CD4-positive, CD25-positive, alpha-beta regulatory T cell (primary cell): ENCODE measurements around the gene HAS3. TPM values are rescaled to one million over a fixed set of nuclear protein-coding genes. Genes with fewer than 3 reads are reported as not detected.

Source experiments
- ATAC-seq, 2 donors: fragments of 150-1000 bp; cut with Tn5 transposase; one replicate each; pipeline ENCODE4 v1.10.0; 2021; ENCODE audit warnings: low read depth in 2 of 2, moderate number of reproducible peaks in 2 of 2, moderate library complexity in 1 of 2
- DNase-seq, 3 donors: peaks; one replicate each; pipeline versions ENCODE4 v3.0.0 to v3.0.0-alpha.2; 2012 to 2022; ENCODE audit warnings: mixed read lengths in 1 of 3
- H3K27ac ChIP-seq: one replicate; pipeline ENCODE4 v1.7.0; 2013; ENCODE audit warnings: mild to moderate bottlenecking, low read length; ENCODE audit not compliant: insufficient read depth, poor library complexity, severe bottlenecking
- H3K27me3 ChIP-seq: one replicate; pipeline ENCODE4 v1.7.0; 2013; ENCODE audit warnings: low read length; ENCODE audit not compliant: control insufficient read depth, insufficient read depth
- H3K36me3 ChIP-seq: one replicate; pipeline ENCODE4 v1.7.0; 2013; ENCODE audit warnings: mild to moderate bottlenecking, low read length, moderate library complexity; ENCODE audit not compliant: control insufficient read depth, insufficient read depth
- H3K4me1 ChIP-seq: 2 replicates; pipeline ENCODE4 v1.7.0; 2013; ENCODE audit warnings: mild to moderate bottlenecking, low read length; ENCODE audit not compliant: insufficient read depth, control insufficient read depth, poor library complexity, severe bottlenecking
- H3K4me3 ChIP-seq: one replicate; pipeline ENCODE4 v1.7.0; 2013; ENCODE audit warnings: low read depth, mild to moderate bottlenecking, low read length, moderate library complexity
- H3K9me3 ChIP-seq, 2 experiments: 1 replicate in 1 of 2; 2 replicates in 1 of 2; pipeline ENCODE4 v1.7.0; 2013; ENCODE audit warnings: low read length in 2 of 2, mild to moderate bottlenecking in 1 of 2, moderate library complexity in 1 of 2; ENCODE audit not compliant: control insufficient read depth in 2 of 2
- H3K27ac Mint-ChIP-seq, 3 donors: one replicate each; pipeline ENCODE4 v1.8.0; 2020 to 2022; ENCODE audit warnings: mild to moderate bottlenecking in 3 of 3, mixed read lengths in 3 of 3, moderate library complexity in 2 of 3
- H3K27me3 Mint-ChIP-seq: one replicate; pipeline ENCODE4 v1.8.0; 2022; ENCODE audit warnings: mild to moderate bottlenecking, mixed read lengths
- H3K36me3 Mint-ChIP-seq: one replicate; pipeline ENCODE4 v1.8.0; 2020; ENCODE audit warnings: mixed read lengths
- H3K4me1 Mint-ChIP-seq, 4 donors: one replicate each; pipeline ENCODE4 v1.8.0; 2020 to 2022; ENCODE audit warnings: mixed read lengths in 4 of 4, mild to moderate bottlenecking in 1 of 4
- H3K4me3 Mint-ChIP-seq, 4 donors: one replicate each; pipeline ENCODE4 v1.8.0; 2020 to 2022; ENCODE audit warnings: mild to moderate bottlenecking in 4 of 4, mixed read lengths in 4 of 4, moderate library complexity in 3 of 4
- H3K9me3 Mint-ChIP-seq, 7 donors: one replicate each; pipeline ENCODE4 v1.8.0; 2020 to 2022; ENCODE audit warnings: mixed read lengths in 7 of 7, mild to moderate bottlenecking in 3 of 7, moderate library complexity in 2 of 7
- polyA plus RNA-seq, 4 donors: library from polyadenylated mRNA; unstranded; fragments of 300-500 nt; fragmentation: Illumina TruSeq; gene quantifications; one replicate each; pipeline ENCODE4 v1.2.3, GENCODE V29; 2021
- total RNA-seq: library from RNA; stranded (reverse); gene quantifications from one replicate; pipeline ENCODE4 v1.2.3, GENCODE V29; 2022

HAS3 gene
- total and polyA plus RNA-seq, 5 donors from 2014 or later: 0.07 to 3.0 (median 0.23) TPM; not detected in 1

GRCh38 chr16:69114976-69115355, 9.5 kb downstream of the HAS3 start:
- H3K4me1 ChIP-seq: no peaks in the 10 kb centered on the region
- DNase-seq (no peak), ATAC-seq (no peak)
- no peaks in the 10 kb centered on the region for H3K27me3 ChIP-seq
- H3K27ac ChIP-seq: no peak overlapping the region
- H3K9me3 Mint-ChIP-seq: no peaks in the 10 kb centered on the region
- no peak overlapping the region for H3K27ac Mint-ChIP-seq
- H3K4me3 Mint-ChIP-seq: no peak overlapping the region
- H3K36me3 ChIP-seq: peaks cover 51% of the 10 kb centered on the region
- peaks cover 31% of the 10 kb centered on the region for H3K36me3 Mint-ChIP-seq
- peaks cover 6% of the 10 kb centered on the region for H3K27me3 Mint-ChIP-seq
- H3K9me3 ChIP-seq: no peaks in the 10 kb centered on the region
- H3K4me1 Mint-ChIP-seq: peaks cover 0 to 14% (median 2%) of the 10 kb centered on the region in 4 donors
- H3K4me3 ChIP-seq: no peak overlapping the region

GRCh38 chr16:69115361-69115760, 9.9 kb downstream of the HAS3 start:
- Histone ChIP-seq H3K4me1 (no peaks in the 10 kb centered on the region), H3K9me3 (no peaks in the 10 kb centered on the region), H3K27ac (no peak overlapping the region), H3K27me3 (no peaks in the 10 kb centered on the region), H3K36me3 (peaks cover 55% of the 10 kb centered on the region), H3K4me3 (no peak overlapping the region)
- DNase-seq (no peak), ATAC-seq (no peak)
- Mint-ChIP-seq H3K4me3 (no peak overlapping the region), H3K9me3 (no peaks in the 10 kb centered on the region), H3K27me3 (peaks cover 6% of the 10 kb centered on the region), H3K4me1 (peaks cover 0 to 15% (median 2%) of the 10 kb centered on the region in 4 donors), H3K36me3 (peaks cover 30% of the 10 kb centered on the region), H3K27ac (peak overlapping the region in 1 of 3 donors; percentile 32)

GRCh38 chr16:69115837-69116236, 10.4 kb downstream of the HAS3 start:
- Mint-ChIP-seq H3K4me1 (peaks cover 0 to 15% (median under 1%) of the 10 kb centered on the region in 4 donors), H3K9me3 (no peaks in the 10 kb centered on the region), H3K27ac (no peak overlapping the region), H3K4me3 (no peak overlapping the region), H3K27me3 (peaks cover 6% of the 10 kb centered on the region), H3K36me3 (peaks cover 30% of the 10 kb centered on the region)
- H3K4me1 ChIP-seq: no peaks in the 10 kb centered on the region
- no peaks in the 10 kb centered on the region for H3K9me3 ChIP-seq
- H3K27me3 ChIP-seq: no peaks in the 10 kb centered on the region
- peaks cover 60% of the 10 kb centered on the region for H3K36me3 ChIP-seq
- no peak overlapping the region for H3K27ac ChIP-seq
- H3K4me3 ChIP-seq: no peak overlapping the region
- DNase-seq: no peak
- no peak for ATAC-seq

DNA sequence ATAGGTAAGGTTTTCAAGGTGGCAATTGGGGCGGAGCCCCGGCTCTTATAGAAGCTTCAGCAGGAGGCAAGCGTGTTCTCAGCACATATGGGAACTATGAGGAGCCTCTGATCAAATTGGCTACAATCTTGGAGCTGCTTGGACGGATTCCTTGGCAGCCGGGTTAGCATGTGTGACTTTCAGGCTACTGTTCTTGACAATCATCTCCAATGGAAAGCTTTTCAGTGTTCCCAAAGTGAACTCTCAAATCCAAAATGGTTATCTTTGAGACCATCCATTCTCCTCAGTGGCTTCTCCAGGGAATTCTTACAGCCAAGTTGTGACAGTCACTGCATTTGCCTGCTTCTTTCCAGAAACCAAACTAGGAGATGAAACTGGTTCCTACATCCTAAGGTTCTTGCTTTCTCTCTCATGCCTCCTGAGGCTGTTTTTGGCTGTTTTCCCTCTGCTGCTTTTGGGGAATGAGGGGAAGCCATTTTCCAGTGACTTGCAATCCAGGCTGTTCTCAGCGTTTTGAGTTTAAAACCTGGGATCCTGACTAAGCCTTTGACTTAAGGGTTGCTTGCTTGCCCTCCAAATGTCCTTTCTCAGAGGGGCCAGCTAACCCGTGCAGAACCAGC, 10.9 kb downstream of the HAS3 start:
- DNase-seq (no peak), ATAC-seq (no peak)
- H3K27ac Mint-ChIP-seq: peak overlapping the region in 1 of 3 donors; percentile 66
- no peak overlapping the region for H3K4me3 ChIP-seq
- no peak overlapping the region for H3K27ac ChIP-seq
- H3K4me1 ChIP-seq: no peaks in the 10 kb centered on the region
- peaks cover 6% of the 10 kb centered on the region for H3K27me3 Mint-ChIP-seq
- no peaks in the 10 kb centered on the region for H3K27me3 ChIP-seq
- peaks cover 35% of the 10 kb centered on the region for H3K36me3 Mint-ChIP-seq
- peaks cover 64% of the 10 kb centered on the region for H3K36me3 ChIP-seq
- H3K9me3 Mint-ChIP-seq: no peaks in the 10 kb centered on the region
- no peak overlapping the region for H3K4me3 Mint-ChIP-seq
- peaks cover 0 to 18% (median 3%) of the 10 kb centered on the region in 4 donors for H3K4me1 Mint-ChIP-seq
- no peaks in the 10 kb centered on the region for H3K9me3 ChIP-seq

DNA sequence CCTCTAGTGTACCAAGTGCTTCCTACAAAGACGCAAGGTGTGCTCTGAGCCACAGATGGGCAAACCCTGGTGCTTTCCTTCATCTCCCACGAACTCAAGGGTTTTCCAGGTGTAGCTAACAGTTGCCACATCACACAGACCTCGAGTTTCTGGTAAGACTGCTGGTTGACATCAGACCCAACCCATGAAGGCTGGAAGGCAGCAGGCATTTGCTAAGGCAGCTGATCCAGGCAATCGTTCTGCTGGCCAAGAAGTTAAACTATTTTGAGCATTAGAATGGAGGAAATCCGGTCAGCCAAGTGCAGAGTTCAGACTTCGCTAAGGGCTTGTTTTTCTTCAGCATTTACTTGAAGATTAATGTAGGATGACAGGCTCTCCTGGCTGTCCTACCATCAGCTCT, 11.5 kb downstream of the HAS3 start:
- Histone ChIP-seq H3K9me3 (no peaks in the 10 kb centered on the region), H3K4me1 (no peaks in the 10 kb centered on the region), H3K36me3 (peaks cover 64% of the 10 kb centered on the region), H3K27me3 (no peaks in the 10 kb centered on the region), H3K4me3 (no peak overlapping the region), H3K27ac (no peak overlapping the region)
- Mint-ChIP-seq H3K4me3 (no peak overlapping the region), H3K36me3 (peaks cover 33% of the 10 kb centered on the region), H3K4me1 (peaks cover 0 to 19% (median 5%) of the 10 kb centered on the region in 4 donors), H3K27ac (peak overlapping the region in 1 of 3 donors; percentile 66), H3K27me3 (peaks cover 6% of the 10 kb centered on the region), H3K9me3 (no peaks in the 10 kb centered on the region)
- DNase-seq (no peak), ATAC-seq (no peak)

- Histone ChIP-seq H3K9me3 (no peaks in the 10 kb centered on the region), H3K36me3 (peaks cover 64% of the 10 kb centered on the region), H3K4me1 (no peaks in the 10 kb centered on the region), H3K27me3 (no peaks in the 10 kb centered on the region), H3K27ac (no peak overlapping the region), H3K4me3 (no peak overlapping the region)
- no peak overlapping the region for H3K27ac Mint-ChIP-seq
- no peak overlapping the region for H3K4me3 Mint-ChIP-seq
- H3K36me3 Mint-ChIP-seq: peaks cover 30% of the 10 kb centered on the region
- no peaks in the 10 kb centered on the region for H3K9me3 Mint-ChIP-seq
- DNase-seq (no peak), ATAC-seq (no peak)
- no peaks in the 10 kb centered on the region for H3K27me3 Mint-ChIP-seq
- H3K4me1 Mint-ChIP-seq: peaks cover 0 to 19% (median 5%) of the 10 kb centered on the region in 4 donors
These were observed 13.0 kb downstream of the HAS3 start for GRCh38 chr16:69118468-69118867.

GRCh38 chr16:69118994-69119393, 13.5 kb downstream of the HAS3 start:
- Mint-ChIP-seq H3K4me1 (peaks cover 2 to 22% (median 5%) of the 10 kb centered on the region in 4 donors), H3K27me3 (no peaks in the 10 kb centered on the region), H3K4me3 (no peak overlapping the region), H3K36me3 (peaks cover 30% of the 10 kb centered on the region), H3K27ac (no peak overlapping the region), H3K9me3 (no peaks in the 10 kb centered on the region)
- Histone ChIP-seq H3K4me3 (no peak overlapping the region), H3K4me1 (no peaks in the 10 kb centered on the region), H3K9me3 (no peaks in the 10 kb centered on the region), H3K27me3 (no peaks in the 10 kb centered on the region), H3K27ac (no peak overlapping the region), H3K36me3 (peaks cover 64% of the 10 kb centered on the region)
- no peak for ATAC-seq
- DNase-seq: no peak

- Histone ChIP-seq H3K9me3 (no peaks in the 10 kb centered on the region), H3K27me3 (no peaks in the 10 kb centered on the region), H3K36me3 (peaks cover 58% of the 10 kb centered on the region), H3K4me3 (no peak overlapping the region), H3K4me1 (no peaks in the 10 kb centered on the region), H3K27ac (no peak overlapping the region)
- no peaks in the 10 kb centered on the region for H3K27me3 Mint-ChIP-seq
- ATAC-seq (no peak), DNase-seq (no peak)
- H3K9me3 Mint-ChIP-seq: no peaks in the 10 kb centered on the region
- no peak overlapping the region for H3K4me3 Mint-ChIP-seq
- peaks cover 4 to 24% (median 7%) of the 10 kb centered on the region in 4 donors for H3K4me1 Mint-ChIP-seq
- peaks cover 29% of the 10 kb centered on the region for H3K36me3 Mint-ChIP-seq
- H3K27ac Mint-ChIP-seq: no peak overlapping the region
These were observed 14.1 kb downstream of the HAS3 start for GRCh38 chr16:69119536-69119935.
